Neuronal stem cell (in vitro differentiated cells): ENCODE results near the gene NPHP4.

Experiments used
- DNase-seq: peaks from one replicate; pipeline ENCODE4 v3.0.0-alpha.2; 2013; ENCODE audit warnings: low spot score
- H2AFZ ChIP-seq: one replicate; pipeline ENCODE4 v1.6.1; 2013; ENCODE audit warnings: mild to moderate bottlenecking, low read length, inconsistent platforms
- H2AK5ac ChIP-seq: 2 replicates; pipeline ENCODE4 v1.6.1; 2013; ENCODE audit warnings: low read depth, mild to moderate bottlenecking, inconsistent platforms, low read length, moderate library complexity, mixed read lengths
- H2BK120ac ChIP-seq: 2 replicates; pipeline ENCODE4 v1.6.1; 2013; ENCODE audit warnings: low read depth, mild to moderate bottlenecking, inconsistent platforms, low read length, moderate library complexity, mixed read lengths
- H2BK12ac ChIP-seq: one replicate; pipeline ENCODE4 v1.6.1; 2013; ENCODE audit warnings: low read length, inconsistent platforms
- H2BK15ac ChIP-seq: 2 replicates; pipeline ENCODE4 v1.6.1; 2013; ENCODE audit warnings: mild to moderate bottlenecking, low read length, inconsistent platforms, mixed read lengths
- H2BK5ac ChIP-seq: one replicate; pipeline ENCODE4 v1.6.1; 2013; ENCODE audit warnings: inconsistent platforms, mild to moderate bottlenecking, low read length, moderate library complexity
- H3K14ac ChIP-seq: one replicate; pipeline ENCODE4 v1.6.1; 2013; ENCODE audit warnings: low read length, inconsistent platforms
- H3K18ac ChIP-seq: 2 replicates; pipeline ENCODE4 v1.6.1; 2013; ENCODE audit warnings: low read length, inconsistent platforms
- H3K23ac ChIP-seq: 2 replicates; pipeline ENCODE4 v1.6.1; 2013; ENCODE audit warnings: low read depth, mild to moderate bottlenecking, mixed read lengths, low read length, inconsistent platforms; ENCODE audit not compliant: poor library complexity
- H3K27ac ChIP-seq: replicated peaks from 3 replicates; pipeline ENCODE4 v1.5.1; 2013; ENCODE audit warnings: low read length, inconsistent platforms
- H3K27me3 ChIP-seq, 3 experiments: 2 replicates each; pipeline ENCODE4 v1.6.1; 2013; ENCODE audit warnings: low read length in 3 of 3, mild to moderate bottlenecking in 2 of 3, inconsistent platforms in 1 of 3, low read depth in 1 of 3, mixed read lengths in 1 of 3, moderate library complexity in 1 of 3; ENCODE audit not compliant: control insufficient read depth in 3 of 3, insufficient read depth in 3 of 3
- H3K36me3 ChIP-seq, 2 donors: replicated peaks in 1 of 2; 2 replicates each; pipeline ENCODE4 v1.6.1; 2013; ENCODE audit warnings: low read length in 2 of 2; ENCODE audit not compliant: control insufficient read depth in 2 of 2, insufficient read depth in 2 of 2
- H3K4ac ChIP-seq: 2 replicates; pipeline ENCODE4 v1.6.1; 2013; ENCODE audit warnings: inconsistent platforms, mild to moderate bottlenecking, low read length, moderate library complexity
- H3K4me1 ChIP-seq, 2 donors: 1 replicate in 1 of 2; 2 replicates in 1 of 2; pipeline ENCODE4 v1.6.1; 2013; ENCODE audit warnings: low read length in 2 of 2, low read depth in 1 of 2; ENCODE audit not compliant: control insufficient read depth in 2 of 2, insufficient read depth in 1 of 2
- H3K4me2 ChIP-seq: one replicate; pipeline ENCODE4 v1.6.1; 2013; ENCODE audit warnings: mild to moderate bottlenecking, low read length, inconsistent platforms; ENCODE audit not compliant: insufficient read depth, poor library complexity, severe bottlenecking
- H3K4me3 ChIP-seq, 2 donors: 2 replicates each; pipeline ENCODE4 v1.5.1; 2013; ENCODE audit warnings: low read length in 2 of 2, mild to moderate bottlenecking in 2 of 2, inconsistent platforms in 1 of 2, moderate library complexity in 1 of 2
- H3K79me1 ChIP-seq: one replicate; pipeline ENCODE4 v1.6.1; 2013; ENCODE audit warnings: low read depth, mild to moderate bottlenecking, inconsistent platforms, low read length, moderate library complexity
- H3K9ac ChIP-seq: one replicate; pipeline ENCODE4 v1.6.1; 2013; ENCODE audit warnings: mild to moderate bottlenecking, low read depth, low read length, inconsistent platforms; ENCODE audit not compliant: poor library complexity
- H3K9me3 ChIP-seq, 2 donors: replicated peaks in 1 of 2; 2 replicates each; pipeline versions ENCODE3 to v1.6.1; 2013; ENCODE audit warnings: low read length in 2 of 2, mild to moderate bottlenecking in 2 of 2, inconsistent platforms in 1 of 2, low read depth in 1 of 2, mixed read lengths in 1 of 2, moderate library complexity in 1 of 2; ENCODE audit not compliant: control insufficient read depth in 2 of 2, insufficient read depth in 1 of 2
- H4K8ac ChIP-seq: one replicate; pipeline ENCODE4 v1.6.1; 2013; ENCODE audit warnings: low read depth, mild to moderate bottlenecking, inconsistent platforms, low read length, moderate library complexity
- H4K91ac ChIP-seq: one replicate; pipeline ENCODE4 v1.6.1; 2013; ENCODE audit warnings: low read length, low read depth, mild to moderate bottlenecking, inconsistent platforms; ENCODE audit not compliant: poor library complexity
- WGBS, 2 donors: extraction: QIAGEN DNeasy Blood & Tissue Kit; methylation state at CpG; one replicate each; pipeline ENCODE4 v1.1.7; 2013; ENCODE audit warnings: missing lambda C conversion rate in 2 of 2, mixed read lengths in 1 of 2; ENCODE audit not compliant: insufficient read length in 2 of 2, insufficient replicate concordance in 1 of 2; ENCODE audit errors: extremely low coverage in 2 of 2; 5-methylcytosine and 5-hydroxymethylcytosine counted together

The NPHP4 gene

DNA sequence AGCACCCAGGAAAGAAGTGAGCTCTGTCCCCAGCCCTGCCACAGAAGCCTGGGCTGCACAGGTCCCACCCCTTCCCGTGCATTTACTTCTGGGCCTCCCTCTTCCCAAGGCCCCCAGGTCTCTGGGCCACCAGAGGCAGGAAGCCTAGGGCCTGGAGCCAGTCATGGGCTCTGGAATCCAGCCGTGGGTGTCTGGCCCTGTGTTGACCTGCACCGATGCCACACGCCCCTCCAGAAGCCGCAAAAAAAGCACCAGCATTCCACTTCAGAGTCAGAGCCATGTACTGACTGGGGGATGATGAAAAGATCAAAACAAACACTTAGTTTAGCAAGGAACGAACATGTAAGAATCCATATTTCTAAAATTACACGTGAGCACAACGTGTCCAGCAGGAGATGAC is 141.7 kb downstream of the NPHP4 start:
- no peak overlapping the region for H2BK5ac ChIP-seq
- WGBS, 2 donors, result no CpG with 5 or more reads among the region's 8 CpGs
- no peak overlapping the region for H3K4me2 ChIP-seq
- no peak overlapping the region for H2BK120ac ChIP-seq
- H4K8ac ChIP-seq, result no peak overlapping the region
- no peak overlapping the region for H3K27ac ChIP-seq
- peaks cover 0 to 2% (median 0%) of the 10 kb centered on the region in 3 experiments for H3K27me3 ChIP-seq
- no peak overlapping the region for H3K9ac ChIP-seq
- peaks cover 2% of the 10 kb centered on the region for H3K79me1 ChIP-seq
- no peak overlapping the region for H3K4ac ChIP-seq
- H4K91ac ChIP-seq, result no peak overlapping the region
- no peak for DNase-seq
- H3K23ac ChIP-seq, result no peak overlapping the region
- peaks cover 0 to 4% of the 10 kb centered on the region in 2 donors for H3K4me1 ChIP-seq
- H3K36me3 ChIP-seq, result no peaks in the 10 kb centered on the region
- H2BK12ac ChIP-seq, result no peak overlapping the region
- H2AK5ac ChIP-seq, result no peak overlapping the region
- no peak overlapping the region for H2AFZ ChIP-seq
- no peak overlapping the region for H3K4me3 ChIP-seq
- H3K9me3 ChIP-seq, result peaks cover 0 to 4% of the 10 kb centered on the region in 2 donors
- no peak overlapping the region for H2BK15ac ChIP-seq
- no peak overlapping the region for H3K14ac ChIP-seq
- H3K18ac ChIP-seq, result no peak overlapping the region

DNA sequence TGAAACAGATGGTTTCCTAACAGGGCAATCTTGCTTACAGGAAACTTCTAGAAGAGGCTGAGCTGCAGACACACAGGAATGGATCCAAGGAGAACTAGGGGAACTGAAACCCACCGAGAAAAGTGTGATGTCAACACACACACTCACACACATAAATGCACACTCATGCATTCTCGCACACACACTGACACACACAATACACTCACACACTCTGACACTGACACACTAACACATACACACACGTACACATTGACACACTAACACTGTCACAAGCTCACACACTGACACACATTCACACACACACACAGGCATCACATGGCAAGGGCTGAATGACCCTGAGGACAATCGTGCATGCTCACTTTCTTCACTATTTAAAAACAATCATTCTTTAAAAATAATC is 142.7 kb downstream of the NPHP4 start:
- no peak overlapping the region for H4K91ac ChIP-seq
- no peak overlapping the region for H4K8ac ChIP-seq
- H3K23ac ChIP-seq, result no peak overlapping the region
- no peak overlapping the region for H2AK5ac ChIP-seq
- no peaks in the 10 kb centered on the region for H3K36me3 ChIP-seq
- H3K4ac ChIP-seq, result no peak overlapping the region
- no peak overlapping the region for H2BK120ac ChIP-seq
- no peak overlapping the region for H3K4me2 ChIP-seq
- peaks cover 0 to 4% of the 10 kb centered on the region in 2 donors for H3K9me3 ChIP-seq
- H2BK5ac ChIP-seq, result no peak overlapping the region
- H2AFZ ChIP-seq, result no peak overlapping the region
- peaks cover 0 to 2% (median 0%) of the 10 kb centered on the region in 3 experiments for H3K27me3 ChIP-seq
- DNase-seq, result no peak
- H3K14ac ChIP-seq, result no peak overlapping the region
- H3K27ac ChIP-seq, result no peak overlapping the region
- H3K79me1 ChIP-seq, result peaks cover 2% of the 10 kb centered on the region
- H2BK12ac ChIP-seq, result no peak overlapping the region
- H3K4me1 ChIP-seq, result peaks cover 0 to 4% of the 10 kb centered on the region in 2 donors
- no peak overlapping the region for H3K9ac ChIP-seq
- H3K18ac ChIP-seq, result no peak overlapping the region
- H2BK15ac ChIP-seq, result no peak overlapping the region
- H3K4me3 ChIP-seq, result no peak overlapping the region
- WGBS, 2 donors, result no CpG with 5 or more reads among the region's 4 CpGs

DNA sequence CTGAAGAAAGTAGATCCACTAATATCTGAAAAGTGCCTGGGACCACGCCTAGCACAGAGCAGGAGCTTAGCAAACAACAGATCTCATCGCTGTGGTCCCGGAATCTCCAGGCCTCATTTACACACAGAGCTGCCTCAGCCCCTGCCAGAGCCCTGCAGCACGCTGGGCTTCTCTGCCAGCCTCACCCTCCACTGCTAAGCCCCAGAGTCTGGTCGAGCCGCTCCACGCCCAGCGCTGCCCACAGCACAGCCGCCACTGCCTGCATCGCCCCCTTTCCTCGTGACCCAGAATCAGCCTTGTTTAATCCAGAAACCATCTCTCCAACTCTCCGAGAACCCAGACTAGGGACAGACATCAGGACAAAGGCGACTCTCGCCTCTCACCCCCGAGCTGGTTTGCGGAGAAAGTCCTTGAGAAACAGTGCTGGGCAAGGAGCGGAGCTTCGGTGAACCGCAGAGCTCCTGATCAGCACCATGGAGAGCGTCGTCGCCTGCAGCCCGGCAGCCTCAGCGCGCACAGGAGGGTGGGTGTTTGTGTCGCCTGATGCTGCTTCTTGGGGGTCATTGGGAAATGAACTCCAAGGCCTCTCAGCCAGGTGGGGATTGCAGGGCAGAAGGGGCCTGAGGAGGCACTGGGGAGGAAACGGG is 145.1 kb downstream of the NPHP4 start:
- Histone ChIP-seq H3K27ac (no peak overlapping the region), H4K8ac (no peak overlapping the region), H2AFZ (no peak overlapping the region), H3K4me1 (peaks cover 0 to 4% of the 10 kb centered on the region in 2 donors), H2BK12ac (no peak overlapping the region), H3K4me3 (no peak overlapping the region), H3K27me3 (peaks cover 0 to 11% (median 2%) of the 10 kb centered on the region in 3 experiments), H3K23ac (no peak overlapping the region), H2BK15ac (no peak overlapping the region), H3K9ac (peak overlapping the region; percentile 32), H4K91ac (no peak overlapping the region), H2BK5ac (no peak overlapping the region), H3K9me3 (no peaks in the 10 kb centered on the region), H3K36me3 (no peaks in the 10 kb centered on the region), H3K4ac (no peak overlapping the region), H2BK120ac (no peak overlapping the region), H3K14ac (no peak overlapping the region), H3K79me1 (peaks cover under 1% of the 10 kb centered on the region), H3K18ac (no peak overlapping the region), H3K4me2 (no peak overlapping the region), H2AK5ac (no peak overlapping the region)
- WGBS, 2 donors, result no CpG with 5 or more reads among the region's 27 CpGs
- peak; percentile 76 for DNase-seq

DNA sequence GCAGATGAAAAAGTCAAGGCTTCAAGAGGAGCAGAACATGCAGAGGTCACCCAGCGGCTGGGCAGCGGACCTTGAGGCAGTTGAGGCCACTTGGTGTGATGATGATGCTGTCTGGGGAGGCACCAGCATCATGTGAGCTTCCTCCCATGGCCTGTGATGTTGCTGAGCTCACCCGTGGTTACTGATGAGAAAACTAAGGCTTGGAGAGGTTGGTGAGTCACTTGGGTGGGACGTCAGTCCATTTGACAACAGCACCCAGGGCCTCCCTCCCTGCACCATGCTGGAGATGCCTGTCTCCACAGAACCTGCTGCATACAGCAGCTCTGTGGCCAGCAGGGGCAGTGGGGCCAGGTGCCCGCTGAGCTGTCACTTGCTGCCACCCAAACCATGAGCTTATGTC is 146.8 kb downstream of the NPHP4 start:
- H3K4ac ChIP-seq, result no peak overlapping the region
- no peak overlapping the region for H3K14ac ChIP-seq
- no peak overlapping the region for H3K27ac ChIP-seq
- peaks cover 0 to 24% (median 2%) of the 10 kb centered on the region in 3 experiments for H3K27me3 ChIP-seq
- H3K9ac ChIP-seq, result no peak overlapping the region
- H2AFZ ChIP-seq, result no peak overlapping the region
- H2BK120ac ChIP-seq, result no peak overlapping the region
- WGBS, 2 donors, result no CpG with 5 or more reads among the region's 5 CpGs
- H2AK5ac ChIP-seq, result no peak overlapping the region
- no peaks in the 10 kb centered on the region for H3K79me1 ChIP-seq
- no peak overlapping the region for H2BK12ac ChIP-seq
- H2BK5ac ChIP-seq, result no peak overlapping the region
- no peaks in the 10 kb centered on the region for H3K9me3 ChIP-seq
- no peak for DNase-seq
- H2BK15ac ChIP-seq, result no peak overlapping the region
- H3K4me1 ChIP-seq, result no peaks in the 10 kb centered on the region
- H4K91ac ChIP-seq, result no peak overlapping the region
- no peak overlapping the region for H4K8ac ChIP-seq
- no peaks in the 10 kb centered on the region for H3K36me3 ChIP-seq
- H3K18ac ChIP-seq, result no peak overlapping the region
- peak overlapping the region; percentile 8 for H3K23ac ChIP-seq
- H3K4me2 ChIP-seq, result no peak overlapping the region
- H3K4me3 ChIP-seq, result no peak overlapping the region
